ENCODE measurements around the gene AMBP.

GRCh38 chr9:114108016-114108833 is 30.1 kb upstream of the AMBP start:
- TF ChIP-seq EZH2phosphoT487 (IDR thresholded peaks at IDR 0.05; ENCODE audit: borderline replicate concordance, low read length) (no peak), CTCF (IDR thresholded peaks at IDR 0.05; ENCODE audit: low read depth, low read length, poor library complexity, severe bottlenecking) (peak; percentile 90)

Measured in DOHH2 (cell line).